ENCODE results near the gene LSP1.

- TF ChIP-seq ZNF70 (CRISPR knock-in tag; IDR thresholded peaks at IDR 0.05) (no peak), ARNTL (CRISPR knock-in tag; IDR thresholded peaks at IDR 0.05; ENCODE audit: borderline replicate concordance, low read depth) (no peak), RARB (CRISPR knock-in tag; IDR thresholded peaks at IDR 0.05) (no peak), ZC3H10 (CRISPR knock-in tag; IDR thresholded peaks at IDR 0.05) (no peak), TCF4 (CRISPR knock-in tag; IDR thresholded peaks at IDR 0.05; ENCODE audit: borderline replicate concordance) (no peak), PATZ1 (CRISPR knock-in tag; IDR thresholded peaks at IDR 0.05; ENCODE audit: borderline replicate concordance) (no peak), ESRRG (CRISPR knock-in tag; IDR thresholded peaks at IDR 0.05) (no peak), CSDC2 (CRISPR knock-in tag; IDR thresholded peaks at IDR 0.05) (no peak), ZFP3 (CRISPR knock-in tag; IDR thresholded peaks at IDR 0.05) (no peak), ZNF565 (CRISPR knock-in tag; conservative IDR thresholded peaks at IDR 0.05; ENCODE audit: low read depth) (no peak), TSHZ2 (CRISPR knock-in tag; IDR thresholded peaks at IDR 0.05) (no peak), PPARA (CRISPR knock-in tag; IDR thresholded peaks at IDR 0.05; ENCODE audit: borderline replicate concordance) (no peak), POU6F1 (CRISPR knock-in tag; IDR thresholded peaks at IDR 0.05; ENCODE audit: borderline replicate concordance, low read depth) (no peak), GLIS3 (CRISPR knock-in tag; IDR thresholded peaks at IDR 0.05) (no peak)
Observed at GRCh38 chr11:1906181-1906580, 53.3 kb downstream of the LSP1 start.

Data from SK-N-SH treated with all-trans-retinoic acid at 6 μM for 48 hours (cell line).